Measurements from ENCODE around the gene SMG6.

DNA sequence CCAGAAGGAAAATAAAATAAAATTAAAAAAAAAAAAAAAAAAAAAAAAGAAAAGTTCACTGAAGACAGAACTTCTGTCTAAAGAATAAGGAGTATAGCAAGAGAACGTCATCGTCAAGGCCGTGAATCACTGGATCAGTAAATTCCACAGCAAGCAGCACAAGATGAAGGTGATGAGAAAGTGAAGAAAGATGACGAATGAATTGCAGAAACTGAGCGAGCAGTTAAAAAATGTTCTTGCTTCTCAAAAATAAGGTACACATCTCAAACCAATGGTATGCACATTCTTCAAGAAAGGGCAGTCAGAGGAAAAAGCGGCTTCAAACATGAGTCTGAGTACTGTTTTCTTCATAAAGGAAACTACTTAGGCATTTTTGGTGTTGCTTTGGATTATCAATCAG, 104.7 kb downstream of the SMG6 start:
- no peak for TF ChIP-seq FOS (IDR thresholded peaks at IDR 0.05; ENCODE audit: borderline replicate concordance, insufficient read depth, low read length)
- no peak for TF ChIP-seq POLR2AphosphoS5 (IDR thresholded peaks at IDR 0.05; ENCODE audit: insufficient read depth, low read depth, low read length)
- TF ChIP-seq, protein P1, sequence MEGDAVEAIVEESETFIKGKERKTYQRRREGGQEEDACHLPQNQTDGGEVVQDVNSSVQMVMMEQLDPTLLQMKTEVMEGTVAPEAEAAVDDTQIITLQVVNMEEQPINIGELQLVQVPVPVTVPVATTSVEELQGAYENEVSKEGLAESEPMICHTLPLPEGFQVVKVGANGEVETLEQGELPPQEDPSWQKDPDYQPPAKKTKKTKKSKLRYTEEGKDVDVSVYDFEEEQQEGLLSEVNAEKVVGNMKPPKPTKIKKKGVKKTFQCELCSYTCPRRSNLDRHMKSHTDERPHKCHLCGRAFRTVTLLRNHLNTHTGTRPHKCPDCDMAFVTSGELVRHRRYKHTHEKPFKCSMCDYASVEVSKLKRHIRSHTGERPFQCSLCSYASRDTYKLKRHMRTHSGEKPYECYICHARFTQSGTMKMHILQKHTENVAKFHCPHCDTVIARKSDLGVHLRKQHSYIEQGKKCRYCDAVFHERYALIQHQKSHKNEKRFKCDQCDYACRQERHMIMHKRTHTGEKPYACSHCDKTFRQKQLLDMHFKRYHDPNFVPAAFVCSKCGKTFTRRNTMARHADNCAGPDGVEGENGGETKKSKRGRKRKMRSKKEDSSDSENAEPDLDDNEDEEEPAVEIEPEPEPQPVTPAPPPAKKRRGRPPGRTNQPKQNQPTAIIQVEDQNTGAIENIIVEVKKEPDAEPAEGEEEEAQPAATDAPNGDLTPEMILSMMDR (IDR thresholded peaks at IDR 0.05; ENCODE audit: extremely low read depth in 1 of 2, insufficient read depth in 1 of 2, low read depth in 1 of 2, low read length in 2 of 2): no peak
- no peak for TF ChIP-seq EZH2 (IDR thresholded peaks at IDR 0.05; ENCODE audit: borderline replicate concordance, low read depth, low read length, severe bottlenecking)
